ENCODE results near the gene RBM42. TPM values are rescaled to one million over a fixed set of nuclear protein-coding genes. Genes with fewer than 3 reads are reported as not detected.
A peak's percentile ranks its signal among the peaks of the same experiment; 100 is the strongest.

The RBM42 gene
- total RNA-seq, 1 donor from 2014 or later: 56.1 TPM

- Histone ChIP-seq H3K36me3 (peaks cover 17% of the 10 kb centered on the region), H3K4me3 (no peak overlapping the region), H3K4me1 (no peaks in the 10 kb centered on the region), H3K9me3 (no peaks in the 10 kb centered on the region), H3K27me3 (ENCODE audit: low read depth) (no peaks in the 10 kb centered on the region), H3K27ac (no peak overlapping the region)
- no peak for TF ChIP-seq CTCF (IDR thresholded peaks at IDR 0.05)
- ATAC-seq (no peak), DNase-seq (no peak)
- intact Hi-C loops (cut with DNase I): no loop called here
Observed at GRCh38 chr19:35621708-35622107, 7.1 kb upstream of the RBM42 start.

- H3K36me3 ChIP-seq: peaks cover 9% of the 10 kb centered on the region
- H3K4me3 ChIP-seq: no peak overlapping the region
- no peak for ATAC-seq
- DNase-seq: peak; percentile 17
- H3K4me1 ChIP-seq: peaks cover under 1% of the 10 kb centered on the region
- H3K9me3 ChIP-seq: no peaks in the 10 kb centered on the region
- intact Hi-C loops (cut with DNase I): no loop called here
- no peak for TF ChIP-seq CTCF (IDR thresholded peaks at IDR 0.05)
- H3K27me3 ChIP-seq (ENCODE audit: low read depth): no peaks in the 10 kb centered on the region
- H3K27ac ChIP-seq: no peak overlapping the region
Observed at GRCh38 chr19:35622750-35623149, 6.1 kb upstream of the RBM42 start.

GRCh38 chr19:35623327-35624010, 5.4 kb upstream of the RBM42 start:
- DNase-seq (peak; percentile 9), ATAC-seq (no peak)
- no peak for TF ChIP-seq CTCF (IDR thresholded peaks at IDR 0.05)
- peaks cover 8% of the 10 kb centered on the region for H3K36me3 ChIP-seq
- no peaks in the 10 kb centered on the region for H3K27me3 ChIP-seq (ENCODE audit: low read depth)
- H3K4me3 ChIP-seq: no peak overlapping the region
- H3K4me1 ChIP-seq: peaks cover 6% of the 10 kb centered on the region
- H3K9me3 ChIP-seq: no peaks in the 10 kb centered on the region
- intact Hi-C loops (cut with DNase I): no loop called here
- H3K27ac ChIP-seq: no peak overlapping the region

- peak overlapping the region; percentile 88 for H3K4me3 ChIP-seq
- peaks cover 19% of the 10 kb centered on the region for H3K4me1 ChIP-seq
- no peak for DNase-seq
- peaks cover 32% of the 10 kb centered on the region for H3K36me3 ChIP-seq
- ATAC-seq: no peak
- TF ChIP-seq CTCF (IDR thresholded peaks at IDR 0.05): no peak
- intact Hi-C loops (cut with DNase I): no loop called here
- no peaks in the 10 kb centered on the region for H3K27me3 ChIP-seq (ENCODE audit: low read depth)
- H3K27ac ChIP-seq: peak overlapping the region; percentile 95
- no peaks in the 10 kb centered on the region for H3K9me3 ChIP-seq
Observed at GRCh38 chr19:35628264-35628564, 622 bp upstream of the RBM42 start.

- Histone ChIP-seq H3K36me3 (peaks cover 42% of the 10 kb centered on the region), H3K4me1 (peaks cover 19% of the 10 kb centered on the region), H3K27me3 (ENCODE audit: low read depth) (no peaks in the 10 kb centered on the region), H3K27ac (peak overlapping the region; percentile 95), H3K9me3 (no peaks in the 10 kb centered on the region), H3K4me3 (peak overlapping the region; percentile 88)
- DNase-seq (no peak), ATAC-seq (no peak)
- TF ChIP-seq CTCF (IDR thresholded peaks at IDR 0.05): no peak
- intact Hi-C loops (cut with DNase I): no loop called here
Observed at GRCh38 chr19:35629332-35629633, 447 bp downstream of the RBM42 start.
